GM19240 (cell line): ENCODE measurements around the gene ZDHHC16.
"Not testable (repeated sequence)": the region's sequence is repeated elsewhere in the genome, so short reads cannot be mapped to it uniquely, and the experiment has no call there.

Experiments used
- DNase-seq: peaks from one replicate; pipeline ENCODE4 v3.0.0; 2011; ENCODE audit warnings: low spot score; ENCODE audit not compliant: insufficient read length

ZDHHC16 gene

DNA sequence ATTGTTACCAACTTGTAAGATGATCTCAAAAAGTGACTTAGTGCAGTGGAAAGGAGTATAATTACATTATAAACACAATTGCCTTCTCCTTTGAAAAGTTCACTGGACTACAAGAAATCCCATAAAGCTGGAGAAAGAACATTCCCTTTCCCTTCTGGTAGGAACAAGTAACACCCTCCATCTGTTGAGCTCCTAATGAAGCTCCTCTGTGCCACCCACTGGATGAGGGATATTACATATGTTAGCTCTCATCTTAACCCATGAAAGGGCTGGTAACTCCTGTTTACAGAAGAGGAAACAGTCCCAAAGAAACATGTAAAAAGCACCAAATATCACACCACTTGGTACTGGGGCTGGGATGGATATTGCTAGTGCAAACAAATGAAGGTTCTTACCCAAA lies 11.9 kb upstream of the ZDHHC16 start:
- no peak for DNase-seq

DNA sequence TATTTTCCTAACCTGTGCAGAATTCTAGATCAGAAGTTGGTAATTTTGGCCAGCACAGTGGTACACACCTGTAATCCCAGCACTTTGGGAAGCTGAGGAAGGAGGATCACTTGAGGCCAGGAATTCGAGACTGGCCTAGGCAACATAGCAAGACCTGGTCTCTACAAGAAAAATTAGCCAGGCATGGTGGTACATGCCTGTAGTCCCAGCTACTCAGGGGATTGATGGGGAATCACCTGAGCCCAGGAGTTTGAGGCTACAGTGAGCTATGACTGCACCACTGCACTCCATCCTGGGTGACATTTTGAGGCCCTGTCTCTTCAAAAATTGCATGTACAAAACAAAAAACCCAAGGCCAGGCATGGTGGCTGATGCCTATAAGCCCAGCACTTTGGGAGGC lies 11.4 kb upstream of the ZDHHC16 start:
- no peak for DNase-seq

DNA sequence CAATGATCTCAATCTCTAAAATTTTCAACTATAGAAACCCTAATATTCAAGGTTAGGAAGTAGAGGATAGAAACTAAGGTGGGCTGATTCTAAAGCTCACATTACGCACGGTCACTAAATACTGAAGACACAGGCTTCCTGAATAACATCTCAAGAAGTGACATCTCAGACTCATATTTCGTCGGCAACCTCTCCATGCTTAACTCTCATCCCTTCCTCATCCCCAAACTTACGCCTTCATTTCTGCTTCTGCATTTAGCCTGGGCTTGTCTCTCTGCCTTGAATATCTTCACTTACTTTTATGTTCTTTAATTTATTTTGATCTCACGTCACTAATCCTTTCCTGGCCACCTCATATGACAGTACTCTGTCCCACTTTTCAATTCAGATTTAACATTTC lies 10.8 kb upstream of the ZDHHC16 start:
- no peak for DNase-seq

DNA sequence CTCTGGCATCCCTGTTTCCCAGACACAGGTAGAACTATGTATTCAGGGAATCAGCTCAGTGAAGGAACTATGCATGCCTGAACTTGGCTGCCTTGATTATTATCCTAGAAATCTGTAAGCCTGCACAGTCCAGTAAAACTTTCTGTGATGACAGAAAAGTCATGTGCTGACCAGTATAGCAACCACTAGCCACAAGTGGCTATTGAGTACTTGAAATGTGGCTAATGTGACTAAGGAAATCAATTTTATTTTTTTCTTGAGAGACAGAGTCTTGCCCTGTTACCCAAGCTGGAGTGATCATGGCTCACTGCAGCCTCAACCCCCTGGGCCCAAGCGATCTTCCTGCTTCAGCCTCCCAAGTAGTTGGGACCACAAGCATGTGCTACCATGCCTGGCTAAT lies 3.7 kb upstream of the ZDHHC16 start:
- DNase-seq: no peak

DNA sequence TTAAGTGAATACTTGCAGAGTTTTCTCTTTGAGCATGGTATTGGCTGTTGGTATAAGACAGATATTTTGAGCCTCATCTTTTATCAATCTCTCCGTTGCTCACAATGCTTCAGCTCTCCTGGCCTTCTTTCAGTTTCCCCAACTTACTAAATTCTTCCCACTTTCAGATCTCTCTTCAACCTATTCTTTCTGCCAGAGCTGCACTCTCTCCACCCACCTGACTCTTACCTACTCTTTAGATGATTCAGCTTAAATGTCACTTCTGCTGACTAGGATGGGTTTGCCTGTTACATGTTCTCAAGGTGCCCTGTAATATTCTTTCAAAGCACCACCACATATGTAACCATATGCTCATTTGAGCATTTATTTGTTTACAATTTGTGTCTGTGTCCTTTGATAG lies 1.8 kb upstream of the ZDHHC16 start:
- no peak for DNase-seq

GRCh38 chr10:97445357-97445721 lies 636 bp upstream of the ZDHHC16 start:
- DNase-seq: no peak

GRCh38 chr10:97450828-97451227 lies 4.9 kb downstream of the ZDHHC16 start:
- no peak for DNase-seq

DNA sequence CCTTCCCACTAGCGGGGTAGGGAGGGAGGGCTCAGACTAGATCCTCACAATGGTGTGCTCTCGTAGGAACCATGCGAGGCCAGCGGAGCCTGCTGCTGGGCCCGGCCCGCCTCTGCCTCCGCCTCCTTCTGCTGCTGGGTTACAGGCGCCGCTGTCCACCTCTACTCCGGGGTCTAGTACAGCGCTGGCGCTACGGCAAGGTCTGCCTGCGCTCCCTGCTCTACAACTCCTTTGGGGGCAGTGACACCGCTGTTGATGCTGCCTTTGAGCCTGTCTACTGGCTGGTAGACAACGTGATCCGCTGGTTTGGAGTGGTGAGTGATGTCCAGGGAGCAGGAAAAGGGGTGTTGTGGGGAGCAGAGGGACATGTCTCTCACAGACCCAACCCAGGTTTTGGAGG lies 5.6 kb downstream of the ZDHHC16 start:
- no peak for DNase-seq

DNA sequence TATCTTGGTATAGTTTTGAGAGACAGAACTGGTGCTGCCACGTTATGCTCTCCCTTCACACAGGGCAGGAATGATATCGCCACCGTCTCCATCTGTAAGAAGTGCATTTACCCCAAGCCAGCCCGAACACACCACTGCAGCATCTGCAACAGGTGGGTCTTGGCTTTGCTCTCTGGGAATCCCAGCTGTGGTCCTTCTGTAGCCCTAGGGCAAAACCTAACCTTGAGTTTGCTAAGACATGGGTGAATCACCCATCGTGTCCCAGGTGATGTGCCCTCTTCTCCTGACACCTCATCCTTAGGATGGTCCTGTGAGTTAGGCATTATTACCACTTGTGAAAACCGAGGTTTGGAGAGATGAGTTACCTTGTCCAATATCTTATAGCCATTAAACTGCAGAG lies 6.4 kb downstream of the ZDHHC16 start:
- no peak for DNase-seq

GRCh38 chr10:97454330-97455036 lies 8.5 kb downstream of the ZDHHC16 start:
- no peak for DNase-seq

DNA sequence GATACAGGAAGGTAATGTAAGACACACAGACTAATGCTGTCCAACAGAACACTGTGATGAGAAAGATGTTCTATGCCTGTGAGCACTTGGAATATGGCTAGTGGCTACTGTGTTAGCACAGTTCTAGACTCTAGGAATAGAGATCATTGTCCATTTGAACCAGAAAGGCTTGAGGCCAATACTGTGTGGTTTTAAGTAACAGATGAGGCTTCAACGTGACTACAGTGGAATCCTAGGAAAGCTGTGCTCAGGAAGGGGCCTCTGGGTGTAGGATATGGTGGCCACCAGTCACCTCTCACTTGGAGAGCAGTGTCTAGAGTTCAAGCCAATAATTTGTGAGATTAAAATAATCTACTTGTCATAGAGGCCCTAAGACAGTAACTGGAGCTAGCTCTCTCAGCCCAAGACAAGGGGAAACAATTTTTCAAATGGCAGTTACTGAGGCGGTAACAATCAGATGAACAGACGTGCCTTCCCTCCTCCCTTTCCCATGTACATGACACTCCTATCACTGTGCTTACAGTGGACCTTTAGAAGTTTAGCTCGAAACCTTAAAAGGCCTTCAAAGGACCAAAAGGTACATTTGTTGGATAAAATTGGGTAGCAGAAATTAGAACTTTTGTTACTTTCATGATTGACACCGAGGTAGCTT lies 10.2 kb downstream of the ZDHHC16 start:
- DNase-seq: no peak

GRCh38 chr10:97456686-97457065 lies 10.7 kb downstream of the ZDHHC16 start:
- no peak for DNase-seq

GRCh38 chr10:97459111-97459510 lies 13.1 kb downstream of the ZDHHC16 start:
- DNase-seq: no peak

DNA sequence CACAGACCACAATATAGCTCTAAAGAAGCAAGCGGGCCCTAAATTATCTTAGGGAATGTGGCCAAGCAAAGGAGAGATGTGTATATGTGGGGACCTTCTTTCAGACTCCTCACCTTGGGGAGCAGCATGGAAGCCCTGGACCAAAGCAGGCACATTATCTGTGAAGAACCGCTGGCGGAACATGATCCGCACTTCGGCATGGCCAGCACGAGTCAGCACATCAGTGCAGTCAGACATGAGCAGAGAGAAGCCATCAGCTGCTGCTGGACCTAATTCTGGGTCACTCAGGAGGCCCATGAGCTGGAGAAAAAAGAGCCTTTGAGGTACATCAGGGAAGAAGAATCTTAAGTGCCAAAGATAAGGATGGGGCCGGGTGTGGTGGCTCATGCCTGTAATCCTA lies 14.0 kb downstream of the ZDHHC16 start:
- no peak for DNase-seq

DNA sequence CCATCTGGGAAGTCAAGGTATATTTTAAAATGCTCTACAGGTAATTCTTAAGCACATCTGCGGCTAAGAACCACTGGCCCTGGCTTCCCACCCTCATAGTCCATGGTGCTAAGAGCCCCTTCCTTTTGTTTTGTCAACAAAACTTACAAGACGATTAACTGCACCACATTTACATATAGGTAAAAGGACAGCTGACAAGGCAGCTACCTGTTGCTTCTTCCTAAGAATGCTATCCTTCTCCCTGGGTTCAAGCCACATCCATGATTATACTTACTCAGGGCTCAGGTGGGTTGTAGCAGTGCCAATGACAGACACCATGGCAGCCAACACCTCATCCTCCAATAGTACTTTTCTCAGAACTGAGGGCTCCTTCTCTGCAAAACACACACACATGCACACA lies 16.3 kb downstream of the ZDHHC16 start:
- no peak for DNase-seq

- DNase-seq: peak; percentile 44
Observed at GRCh38 chr10:97463363-97464132, 17.6 kb downstream of the ZDHHC16 start.

DNA sequence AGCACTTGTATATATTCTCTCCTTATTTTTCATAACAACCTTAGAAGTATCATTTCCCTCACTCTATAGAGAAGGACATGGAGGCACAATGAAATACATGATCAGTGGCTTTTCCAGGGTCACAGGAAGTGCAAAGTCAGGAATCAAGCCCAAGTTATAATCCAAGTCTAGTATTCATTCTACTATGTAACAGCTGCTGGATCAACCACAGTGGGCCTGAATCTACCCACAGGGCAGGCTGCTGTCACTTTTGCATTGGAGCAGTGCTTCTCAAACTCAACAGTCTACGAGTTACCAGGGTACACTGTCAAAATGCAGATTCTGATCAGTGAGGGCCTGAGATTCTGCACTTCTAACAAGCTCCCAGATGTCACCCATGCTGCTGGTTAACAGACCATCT lies 18.3 kb downstream of the ZDHHC16 start:
- no peak for DNase-seq

DNA sequence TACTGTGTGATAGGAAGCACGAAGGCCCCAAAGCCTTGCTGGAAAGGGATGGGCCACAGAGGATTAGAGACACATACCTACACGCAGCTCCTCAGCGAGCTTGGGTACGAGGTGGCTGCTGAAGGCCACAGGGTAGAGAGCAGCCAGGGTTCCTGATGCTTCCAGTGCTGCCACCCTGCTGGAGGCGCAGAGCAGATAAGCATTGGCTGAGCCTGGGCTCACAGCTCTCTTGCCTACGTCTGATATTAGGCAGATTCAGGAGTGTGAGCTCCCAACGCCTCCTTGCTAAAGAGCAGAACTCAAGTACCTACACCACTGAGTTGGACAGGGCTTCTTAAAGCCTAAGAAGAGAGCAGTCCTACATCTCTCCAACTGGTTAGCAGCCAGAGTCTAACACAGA lies 20.0 kb downstream of the ZDHHC16 start:
- DNase-seq: no peak

- DNase-seq: no peak
Observed at GRCh38 chr10:97466755-97467154, 20.8 kb downstream of the ZDHHC16 start.

DNA sequence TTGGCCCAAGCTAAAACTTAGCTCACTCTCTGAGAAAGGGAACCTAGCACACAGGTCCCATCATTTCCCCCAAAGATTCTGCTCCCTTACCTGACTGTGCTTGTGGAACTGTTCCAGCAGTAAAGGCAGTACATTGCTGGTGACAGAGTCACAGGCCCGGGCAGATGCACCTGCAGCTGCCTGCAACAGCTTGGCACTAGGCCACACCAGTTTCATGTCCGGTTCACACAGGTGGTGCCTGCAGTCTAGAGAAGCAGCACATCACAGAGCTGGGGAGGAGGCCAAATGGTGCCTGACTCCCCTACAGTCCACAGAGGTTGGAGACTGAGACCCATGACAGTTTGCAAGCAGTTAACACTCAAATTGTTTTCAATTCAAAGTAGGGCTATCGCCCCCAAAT lies 22.2 kb downstream of the ZDHHC16 start:
- DNase-seq: no peak

DNA sequence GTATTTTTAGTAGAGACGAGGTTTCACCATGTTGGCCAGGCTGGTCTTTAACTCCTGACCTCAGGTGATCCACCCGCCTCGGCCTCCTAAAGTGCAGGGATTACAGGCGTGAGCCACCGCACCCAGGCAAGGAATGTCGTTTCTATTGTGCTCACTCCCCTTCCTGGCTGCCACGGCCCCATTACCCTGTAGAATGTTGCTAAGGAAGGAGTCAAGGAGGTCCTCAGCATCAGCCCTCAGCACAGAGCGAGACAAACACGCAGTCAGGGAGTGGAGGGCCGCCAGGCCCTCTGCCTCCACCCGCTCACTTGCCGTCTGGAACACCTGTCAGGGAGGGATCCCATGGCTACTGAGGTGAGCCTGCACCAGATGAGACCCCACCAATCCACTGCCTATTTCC lies 22.8 kb downstream of the ZDHHC16 start:
- DNase-seq: not testable (repeated sequence)

DNA sequence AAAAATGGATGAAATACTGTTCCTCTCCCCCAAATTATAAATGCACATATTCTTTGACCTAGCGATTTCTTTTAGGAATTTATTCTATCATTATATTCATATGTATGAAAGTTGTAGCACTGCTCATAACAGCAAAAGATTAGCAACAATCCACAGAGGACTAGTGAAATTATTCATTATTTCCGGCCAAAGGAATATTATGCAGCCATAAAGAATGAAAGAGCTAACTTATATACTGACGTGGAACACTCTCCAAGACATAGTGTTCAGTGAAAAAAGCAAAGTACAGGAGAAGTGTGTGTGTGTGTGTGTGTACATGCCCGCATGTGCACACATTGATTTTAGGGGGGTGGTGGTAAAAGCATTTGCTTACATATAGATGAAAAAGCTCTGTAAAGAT lies 28.9 kb downstream of the ZDHHC16 start:
- DNase-seq: no peak
